ENCODE results near the gene DAPP1. TPM values are rescaled to one million over a fixed set of nuclear protein-coding genes. Genes with fewer than 3 reads are reported as not detected.
"Not testable (repeated sequence)": the region's sequence is repeated elsewhere in the genome, so short reads cannot be mapped to it uniquely, and the experiment has no call there.

The DAPP1 gene
- total RNA-seq, result 10 to 100 TPM; 14.6 to 52.2 (median 25.7) TPM

DNA sequence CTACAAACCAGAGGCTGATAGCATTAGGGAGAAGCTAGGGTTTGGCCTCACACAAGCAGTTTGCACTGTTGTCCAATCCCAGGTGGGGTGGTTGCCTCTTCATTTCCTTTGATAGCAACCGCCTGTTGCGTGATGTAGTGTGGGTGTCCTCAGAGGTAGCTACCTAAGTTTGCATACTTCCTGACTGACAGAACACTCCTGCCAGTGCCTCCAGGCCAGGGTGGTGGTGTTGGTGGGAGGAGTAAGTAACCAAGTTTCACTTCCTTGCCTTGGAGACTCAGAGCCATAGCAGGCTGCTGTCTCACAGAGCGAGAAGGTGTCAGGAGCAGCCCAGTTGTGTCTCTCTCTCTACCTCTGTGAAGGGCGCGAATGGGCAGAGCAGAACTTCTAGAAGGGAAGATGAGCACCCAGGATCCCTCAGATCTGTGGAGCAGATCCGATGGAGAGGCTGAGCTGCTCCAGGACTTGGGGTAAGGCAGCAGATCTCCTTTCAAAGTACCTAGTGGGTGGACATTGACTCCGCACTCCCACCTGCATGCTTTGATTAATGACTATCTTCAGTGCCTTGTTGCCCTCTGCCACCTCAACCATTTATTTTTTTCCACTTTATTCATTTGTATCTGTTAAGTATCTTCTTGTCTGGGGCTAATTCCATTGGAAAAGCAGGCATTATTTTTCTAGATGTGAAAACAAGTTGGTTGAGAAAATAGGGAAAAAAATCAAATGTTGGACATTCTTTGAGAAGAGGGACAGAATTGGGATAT is at the start of gene DAPP1:
Gene DAPP1, plus strand, starts transcription at position 283 of the 764 bp plus-strand sequence. Its CDS starts 87 bp downstream, at position 370.
- H3K4me3 ChIP-seq, result peak within 1 kb of the TSS; percentile 45
- TF ChIP-seq, protein P1, sequence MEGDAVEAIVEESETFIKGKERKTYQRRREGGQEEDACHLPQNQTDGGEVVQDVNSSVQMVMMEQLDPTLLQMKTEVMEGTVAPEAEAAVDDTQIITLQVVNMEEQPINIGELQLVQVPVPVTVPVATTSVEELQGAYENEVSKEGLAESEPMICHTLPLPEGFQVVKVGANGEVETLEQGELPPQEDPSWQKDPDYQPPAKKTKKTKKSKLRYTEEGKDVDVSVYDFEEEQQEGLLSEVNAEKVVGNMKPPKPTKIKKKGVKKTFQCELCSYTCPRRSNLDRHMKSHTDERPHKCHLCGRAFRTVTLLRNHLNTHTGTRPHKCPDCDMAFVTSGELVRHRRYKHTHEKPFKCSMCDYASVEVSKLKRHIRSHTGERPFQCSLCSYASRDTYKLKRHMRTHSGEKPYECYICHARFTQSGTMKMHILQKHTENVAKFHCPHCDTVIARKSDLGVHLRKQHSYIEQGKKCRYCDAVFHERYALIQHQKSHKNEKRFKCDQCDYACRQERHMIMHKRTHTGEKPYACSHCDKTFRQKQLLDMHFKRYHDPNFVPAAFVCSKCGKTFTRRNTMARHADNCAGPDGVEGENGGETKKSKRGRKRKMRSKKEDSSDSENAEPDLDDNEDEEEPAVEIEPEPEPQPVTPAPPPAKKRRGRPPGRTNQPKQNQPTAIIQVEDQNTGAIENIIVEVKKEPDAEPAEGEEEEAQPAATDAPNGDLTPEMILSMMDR (IDR thresholded peaks at IDR 0.05), result no peak
- TF ChIP-seq POLR2AphosphoS5 (IDR thresholded peaks at IDR 0.05), result peak in 1 of 3 donors; percentile 40
- TF ChIP-seq EP300 (IDR thresholded peaks at IDR 0.05), result no peak
- no peak for TF ChIP-seq POLR2A (IDR thresholded peaks at IDR 0.05)
- H3K4me1 ChIP-seq, result peaks cover 20% of the 10 kb centered on the region
- H3K27ac ChIP-seq, result peak within 1 kb of the TSS; percentile 83
- DNase-seq (ENCODE audit: low spot score in 2 of 2), result peak; percentile 73 to 82
- no peaks in the 10 kb centered on the region for H3K27me3 ChIP-seq
- no peaks in the 10 kb centered on the region for H3K36me3 ChIP-seq
- WGBS, result 63% methylated on average over 7 of the region's 7 CpGs
- H3K9me3 ChIP-seq, result no peaks in the 10 kb centered on the region

GRCh38 chr4:99770842-99771241 is 45.8 kb upstream of the DAPP1 start:
- H3K27me3 ChIP-seq; DNase-seq (ENCODE audit: low spot score in 2 of 2); H3K4me1 ChIP-seq; H3K36me3 ChIP-seq; H3K9me3 ChIP-seq; H3K27ac ChIP-seq; H3K4me3 ChIP-seq: not testable (repeated sequence)
- 100% methylated on average over 5 of the region's 7 CpGs for WGBS

DNA sequence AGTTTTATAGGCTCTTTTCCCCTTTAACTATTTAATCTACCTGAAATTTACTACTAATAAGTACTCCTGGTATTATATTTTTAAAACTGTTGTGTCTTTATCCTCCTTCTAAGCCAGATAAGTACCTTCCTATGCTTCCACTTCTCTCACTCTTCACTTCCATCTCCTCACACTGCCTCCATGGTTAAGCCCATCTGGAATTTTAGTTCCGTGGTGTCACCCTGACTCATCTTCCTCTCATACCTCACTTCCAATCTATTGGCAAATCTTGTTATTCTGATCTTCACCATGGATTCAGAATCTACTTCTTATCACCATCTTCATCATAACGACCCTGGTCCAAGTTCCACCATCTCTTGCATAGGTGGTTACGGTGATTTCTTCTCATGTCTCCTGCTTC is 32.7 kb upstream of the DAPP1 start:
- Histone ChIP-seq H3K4me1 (no peaks in the 10 kb centered on the region), H3K36me3 (no peaks in the 10 kb centered on the region), H3K27me3 (no peaks in the 10 kb centered on the region), H3K27ac (no peak overlapping the region), H3K4me3 (no peak overlapping the region), H3K9me3 (no peaks in the 10 kb centered on the region)
- DNase-seq (ENCODE audit: low spot score in 2 of 2), result no peak
- TF ChIP-seq EP300 (IDR thresholded peaks at IDR 0.05), result no peak
- TF ChIP-seq POLR2A (IDR thresholded peaks at IDR 0.05), result no peak
- TF ChIP-seq POLR2AphosphoS5 (IDR thresholded peaks at IDR 0.05), result no peak
- TF ChIP-seq, protein P1 (IDR thresholded peaks at IDR 0.05), result no peak
- 86% methylated on average over 3 of the region's 3 CpGs for WGBS

GRCh38 chr4:99784842-99785241 is 31.8 kb upstream of the DAPP1 start:
- H3K9me3 ChIP-seq, result no peaks in the 10 kb centered on the region
- 85% methylated on average over 3 of the region's 3 CpGs for WGBS
- no peak overlapping the region for H3K27ac ChIP-seq
- no peaks in the 10 kb centered on the region for H3K27me3 ChIP-seq
- no peaks in the 10 kb centered on the region for H3K36me3 ChIP-seq
- TF ChIP-seq POLR2A (IDR thresholded peaks at IDR 0.05) (no peak), EP300 (IDR thresholded peaks at IDR 0.05) (no peak), POLR2AphosphoS5 (IDR thresholded peaks at IDR 0.05) (no peak)
- TF ChIP-seq, protein P1 (IDR thresholded peaks at IDR 0.05), result no peak
- no peak for DNase-seq (ENCODE audit: low spot score in 2 of 2)
- no peak overlapping the region for H3K4me3 ChIP-seq
- H3K4me1 ChIP-seq, result no peaks in the 10 kb centered on the region

GRCh38 chr4:99790796-99791617 is 25.6 kb upstream of the DAPP1 start:
- WGBS, result 31% methylated on average over 6 of the region's 6 CpGs
- H3K9me3 ChIP-seq, result no peaks in the 10 kb centered on the region
- no peak overlapping the region for H3K27ac ChIP-seq
- H3K4me3 ChIP-seq, result no peak overlapping the region
- no peaks in the 10 kb centered on the region for H3K36me3 ChIP-seq
- no peak for DNase-seq (ENCODE audit: low spot score in 2 of 2)
- TF ChIP-seq EP300 (IDR thresholded peaks at IDR 0.05), result no peak
- H3K4me1 ChIP-seq, result peaks cover 4% of the 10 kb centered on the region
- H3K27me3 ChIP-seq, result no peaks in the 10 kb centered on the region

GRCh38 chr4:99800332-99801004 is 16.2 kb upstream of the DAPP1 start:
- Histone ChIP-seq H3K36me3 (no peaks in the 10 kb centered on the region), H3K27ac (no peak overlapping the region), H3K4me3 (no peak overlapping the region), H3K27me3 (peaks cover 3% of the 10 kb centered on the region), H3K9me3 (no peaks in the 10 kb centered on the region), H3K4me1 (no peaks in the 10 kb centered on the region)
- TF ChIP-seq, protein P1 (IDR thresholded peaks at IDR 0.05), result no peak
- TF ChIP-seq POLR2AphosphoS5 (IDR thresholded peaks at IDR 0.05) (no peak), EP300 (IDR thresholded peaks at IDR 0.05) (no peak), POLR2A (IDR thresholded peaks at IDR 0.05) (no peak)
- DNase-seq (ENCODE audit: low spot score in 2 of 2), result no peak
- WGBS, result 86% methylated on average over 1 of the region's 1 CpG
